Neural crest cell (in vitro differentiated cells): ENCODE results near the gene CCDC92. TPM values are rescaled to one million over a fixed set of nuclear protein-coding genes. Genes with fewer than 3 reads are reported as not detected.

Experiments used
- DNase-seq: peaks from one replicate; pipeline ENCODE4 v3.0.0; 2021; ENCODE audit warnings: low read depth, mixed read lengths, low spot score
- H3K27ac Mint-ChIP-seq: one replicate; pipeline ENCODE4 v1.8.0; 2021; ENCODE audit warnings: mild to moderate bottlenecking, mixed read lengths; ENCODE audit not compliant: unreplicated experiment
- H3K27me3 Mint-ChIP-seq: 2 replicates; pipeline ENCODE4 v1.8.0; 2021; ENCODE audit warnings: low read depth, mild to moderate bottlenecking, mixed read lengths
- H3K36me3 Mint-ChIP-seq: 2 replicates; pipeline ENCODE4 v1.8.0; 2021; ENCODE audit warnings: low read depth, mild to moderate bottlenecking, mixed read lengths
- H3K4me1 Mint-ChIP-seq: 2 replicates; pipeline ENCODE4 v1.8.0; 2021; ENCODE audit warnings: mixed read lengths
- H3K4me3 Mint-ChIP-seq: one replicate; pipeline ENCODE4 v1.8.0; 2021; ENCODE audit warnings: mild to moderate bottlenecking, mixed read lengths
- H3K9me3 Mint-ChIP-seq: 2 replicates; pipeline ENCODE4 v1.8.0; 2021; ENCODE audit warnings: mixed read lengths
- total RNA-seq: library from RNA; stranded (reverse); gene quantifications from 2 replicates; pipeline ENCODE4 v1.2.1, GENCODE V29; 2021
- TF ChIP-seq, protein P1 (sequence below): fragments of 200-600 bp; sonication (generic); conservative IDR thresholded peaks from 2 replicates; pipeline ENCODE4 v1.5.0; 2021; ENCODE audit warnings: antibody characterized with exemption, mild to moderate bottlenecking

Gene CCDC92
- total RNA-seq, 1 donor from 2014 or later: 33.5 TPM

GRCh38 chr12:123892853-123893252 is 79.8 kb downstream of the CCDC92 start:
- Mint-ChIP-seq H3K4me3 (no peak overlapping the region), H3K36me3 (no peaks in the 10 kb centered on the region), H3K27ac (no peak overlapping the region), H3K4me1 (peaks cover 4% of the 10 kb centered on the region), H3K27me3 (peaks cover 4% of the 10 kb centered on the region), H3K9me3 (no peaks in the 10 kb centered on the region)
- TF ChIP-seq, protein P1, sequence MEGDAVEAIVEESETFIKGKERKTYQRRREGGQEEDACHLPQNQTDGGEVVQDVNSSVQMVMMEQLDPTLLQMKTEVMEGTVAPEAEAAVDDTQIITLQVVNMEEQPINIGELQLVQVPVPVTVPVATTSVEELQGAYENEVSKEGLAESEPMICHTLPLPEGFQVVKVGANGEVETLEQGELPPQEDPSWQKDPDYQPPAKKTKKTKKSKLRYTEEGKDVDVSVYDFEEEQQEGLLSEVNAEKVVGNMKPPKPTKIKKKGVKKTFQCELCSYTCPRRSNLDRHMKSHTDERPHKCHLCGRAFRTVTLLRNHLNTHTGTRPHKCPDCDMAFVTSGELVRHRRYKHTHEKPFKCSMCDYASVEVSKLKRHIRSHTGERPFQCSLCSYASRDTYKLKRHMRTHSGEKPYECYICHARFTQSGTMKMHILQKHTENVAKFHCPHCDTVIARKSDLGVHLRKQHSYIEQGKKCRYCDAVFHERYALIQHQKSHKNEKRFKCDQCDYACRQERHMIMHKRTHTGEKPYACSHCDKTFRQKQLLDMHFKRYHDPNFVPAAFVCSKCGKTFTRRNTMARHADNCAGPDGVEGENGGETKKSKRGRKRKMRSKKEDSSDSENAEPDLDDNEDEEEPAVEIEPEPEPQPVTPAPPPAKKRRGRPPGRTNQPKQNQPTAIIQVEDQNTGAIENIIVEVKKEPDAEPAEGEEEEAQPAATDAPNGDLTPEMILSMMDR: no peak
- no peak for DNase-seq

GRCh38 chr12:123892180-123892559 is 80.5 kb downstream of the CCDC92 start:
- TF ChIP-seq, protein P1: no peak
- H3K9me3 Mint-ChIP-seq: no peaks in the 10 kb centered on the region
- peaks cover 4% of the 10 kb centered on the region for H3K27me3 Mint-ChIP-seq
- DNase-seq: no peak
- no peaks in the 10 kb centered on the region for H3K36me3 Mint-ChIP-seq
- H3K4me3 Mint-ChIP-seq: no peak overlapping the region
- peaks cover 4% of the 10 kb centered on the region for H3K4me1 Mint-ChIP-seq
- H3K27ac Mint-ChIP-seq: no peak overlapping the region

- Mint-ChIP-seq H3K4me1 (peaks cover 4% of the 10 kb centered on the region), H3K4me3 (no peak overlapping the region), H3K27me3 (peaks cover 4% of the 10 kb centered on the region), H3K36me3 (no peaks in the 10 kb centered on the region), H3K9me3 (no peaks in the 10 kb centered on the region), H3K27ac (no peak overlapping the region)
- TF ChIP-seq, protein P1: no peak
- DNase-seq: no peak
Observed at GRCh38 chr12:123891516-123892179, 81.0 kb downstream of the CCDC92 start.

DNA sequence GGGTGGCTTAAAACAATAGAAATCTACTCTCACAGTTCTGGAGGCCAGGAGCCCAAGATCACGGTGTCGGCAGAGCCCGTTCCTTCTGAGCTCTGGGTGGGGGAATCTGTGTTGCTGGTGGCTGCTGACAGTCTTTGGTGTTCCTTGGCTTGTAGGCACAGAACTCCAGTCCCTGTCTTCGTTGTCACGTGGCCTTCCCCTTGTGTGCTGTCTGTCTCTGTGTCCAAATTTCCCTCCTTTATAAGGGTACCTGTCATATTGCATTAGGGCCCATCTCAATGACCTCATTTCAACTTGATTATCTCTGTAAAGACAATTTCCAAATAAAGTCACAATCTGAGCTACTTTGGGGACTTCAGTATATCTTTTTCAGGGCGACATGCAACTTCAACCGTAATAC is 81.6 kb downstream of the CCDC92 start:
- no peak for DNase-seq
- TF ChIP-seq, protein P1: no peak
- H3K4me1 Mint-ChIP-seq: peaks cover 4% of the 10 kb centered on the region
- no peak overlapping the region for H3K4me3 Mint-ChIP-seq
- no peaks in the 10 kb centered on the region for H3K36me3 Mint-ChIP-seq
- H3K9me3 Mint-ChIP-seq: no peaks in the 10 kb centered on the region
- no peak overlapping the region for H3K27ac Mint-ChIP-seq
- H3K27me3 Mint-ChIP-seq: peaks cover 5% of the 10 kb centered on the region

GRCh38 chr12:123890536-123890902 is 82.1 kb downstream of the CCDC92 start:
- Mint-ChIP-seq H3K36me3 (no peaks in the 10 kb centered on the region), H3K27me3 (peaks cover 6% of the 10 kb centered on the region), H3K4me1 (peaks cover 4% of the 10 kb centered on the region), H3K4me3 (no peak overlapping the region), H3K9me3 (peaks cover under 1% of the 10 kb centered on the region), H3K27ac (no peak overlapping the region)
- no peak for DNase-seq
- TF ChIP-seq, protein P1: no peak
